HepG2 (cell line): ENCODE results near the gene VPS54. TPM values are rescaled to one million over a fixed set of nuclear protein-coding genes. Genes with fewer than 3 reads are reported as not detected.

ENCODE experiments used
- ATAC-seq: fragments of 200-7000 bp; cut with Tn5 transposase; 3 replicates; pipeline ENCODE4 v1.9.1; 2020; ENCODE audit warnings: mild to moderate bottlenecking, moderate library complexity
- BruUV-seq: library from RNA; stranded (reverse); fragments of 400-500 nt; replicated peaks from 2 replicates; lab custom pipeline; 2021; lab: Mats Ljungman, UMichigan
- CTCF ChIA-PET: fragments of 300-600 bp; formaldehyde crosslinking; extraction: SDS; loops from one replicate; lab custom pipeline; 2021; ENCODE audit warnings: low total read pairs, inconsistent platforms, low intra/inter-chr PET ratio; lab: Yijun Ruan, JAX
- POLR2A ChIA-PET: fragments of 350-600 bp; sonication (Branson Sonifier 250); formaldehyde crosslinking; loops from one replicate; lab custom pipeline; 2020; ENCODE audit warnings: antibody characterized with exemption, inconsistent platforms; lab: Yijun Ruan, JAX
- DNase-seq: peaks from one replicate; pipeline ENCODE4 v3.0.0-alpha.2; 2015; ENCODE audit warnings: low spot score
- FAIRE-seq: peaks from 3 replicates; lab custom pipeline; 2011; peaks lifted over from hg19 to GRCh38; lab: Jason Lieb, UNC
- H2AFZ ChIP-seq: one replicate; pipeline ENCODE4 v1.6.1; 2011; ENCODE audit warnings: low read length, inconsistent platforms
- H3K27ac ChIP-seq: fragments of 300-600 bp; 3 replicates; pipeline ENCODE4 v1.8.0; 2011; ENCODE audit warnings: mixed run types, mild to moderate bottlenecking, mixed read lengths, low read length, inconsistent platforms; ENCODE audit not compliant: insufficient read depth; ENCODE audit errors: extremely low read length
- H3K27me3 ChIP-seq, 2 experiments: fragments of 200-600 bp in 1 of 2; 2 replicates in 1 of 2; 3 replicates in 1 of 2; pipeline versions ENCODE4 v1.6.0 to v1.8.0; 2011; ENCODE audit warnings: low read length in 2 of 2, mild to moderate bottlenecking in 2 of 2, moderate library complexity in 2 of 2, inconsistent platforms in 1 of 2; ENCODE audit not compliant: insufficient read depth in 2 of 2, control insufficient read depth in 1 of 2
- H3K36me3 ChIP-seq, 2 experiments: fragments of 200-600 bp in 1 of 2; replicated peaks in 1 of 2; 2 replicates in 1 of 2; 3 replicates in 1 of 2; pipeline versions ENCODE4 v1.5.1 to v1.8.0; 2011; ENCODE audit warnings: low read length in 2 of 2, inconsistent platforms in 1 of 2; ENCODE audit not compliant: insufficient read depth in 2 of 2, control insufficient read depth in 1 of 2
- H3K4me1 ChIP-seq: 2 replicates; pipeline ENCODE4 v1.5.1; 2012; ENCODE audit warnings: low read length, inconsistent platforms; ENCODE audit not compliant: insufficient read depth
- H3K4me2 ChIP-seq: 2 replicates; pipeline ENCODE4 v1.6.0; 2011; ENCODE audit warnings: low read depth, low read length, inconsistent platforms
- H3K4me3 ChIP-seq, 3 experiments: fragments of 200-600 bp in 1 of 3; sonication (generic), shearing (Covaris generic) in 1 of 3; replicated peaks in 1 of 3; 2 replicates each; pipeline ENCODE4 v1.5.1; 2011 to 2016; ENCODE audit warnings: low read length in 3 of 3, inconsistent platforms in 2 of 3, low read depth in 2 of 3, mild to moderate bottlenecking in 2 of 3, control low read depth in 1 of 3, mixed read lengths in 1 of 3; ENCODE audit not compliant: insufficient read depth in 1 of 3
- H3K79me2 ChIP-seq: one replicate; pipeline ENCODE4 v1.6.1; 2011; ENCODE audit warnings: low read length, inconsistent platforms; ENCODE audit not compliant: insufficient read depth
- H3K9ac ChIP-seq: 2 replicates; pipeline ENCODE4 v1.6.0; 2011; ENCODE audit warnings: mild to moderate bottlenecking, low read depth, low read length, inconsistent platforms; ENCODE audit not compliant: insufficient read depth
- H3K9me3 ChIP-seq: 2 replicates; pipeline ENCODE4 v1.5.1; 2012; ENCODE audit warnings: mild to moderate bottlenecking, low read length
- H4K20me1 ChIP-seq: 2 replicates; pipeline ENCODE4 v1.6.0; 2011; ENCODE audit warnings: inconsistent platforms, mild to moderate bottlenecking, low read length, moderate library complexity; ENCODE audit not compliant: insufficient read depth
- CEBPG ChIP-seq: IDR thresholded peaks from 2 replicates; pipeline ENCODE4 v1.6.1; 2016
- ELF3 ChIP-seq: IDR thresholded peaks from 2 replicates; pipeline ENCODE4 v1.6.1; 2016; ENCODE audit warnings: missing genetic modification reagents, missing compliant biosample characterization
- GFI1 ChIP-seq: sonication (generic); formaldehyde crosslinking; IDR thresholded peaks from 2 replicates; pipeline ENCODE4 v1.5.0; 2020; ENCODE audit warnings: missing genetic modification reagents, mild to moderate bottlenecking, borderline replicate concordance
- NAIF1 ChIP-seq: sonication (generic); formaldehyde crosslinking; IDR thresholded peaks from 2 replicates; pipeline ENCODE4 v1.5.0; 2020; ENCODE audit warnings: mild to moderate bottlenecking, missing genetic modification reagents, borderline replicate concordance
- PHF20 ChIP-seq: sonication (generic); formaldehyde crosslinking; IDR thresholded peaks from 2 replicates; pipeline ENCODE4 v1.5.0; 2020; ENCODE audit warnings: mild to moderate bottlenecking, missing genetic modification reagents
- TAF1 ChIP-seq: sonication (generic); formaldehyde crosslinking; IDR thresholded peaks from 2 replicates; pipeline ENCODE4 v1.4.0; 2020; ENCODE audit warnings: missing genetic modification reagents
- ZEB1 ChIP-seq: IDR thresholded peaks from 2 replicates; pipeline ENCODE4 v1.6.1; 2012; ENCODE audit warnings: mild to moderate bottlenecking, low read depth, inconsistent platforms; ENCODE audit not compliant: insufficient replicate concordance
- ZFP36L1 ChIP-seq: sonication (generic); formaldehyde crosslinking; IDR thresholded peaks from 2 replicates; pipeline ENCODE4 v1.8.0; 2022; ENCODE audit warnings: mild to moderate bottlenecking, missing genetic modification reagents, moderate library complexity
- ZNF253 ChIP-seq: sonication (generic); formaldehyde crosslinking; IDR thresholded peaks from 2 replicates; pipeline ENCODE4 v1.8.0; 2022; ENCODE audit warnings: mild to moderate bottlenecking, missing genetic modification reagents, borderline replicate concordance
- ZNF33A ChIP-seq: sonication (generic); formaldehyde crosslinking; IDR thresholded peaks from 2 replicates; pipeline ENCODE4 v1.5.1; 2020; ENCODE audit warnings: missing genetic modification reagents, mild to moderate bottlenecking, moderate library complexity, borderline replicate concordance
- ZNF343 ChIP-seq: sonication (generic); formaldehyde crosslinking; IDR thresholded peaks from 2 replicates; pipeline ENCODE4 v1.4.0; 2020; ENCODE audit warnings: mild to moderate bottlenecking, missing genetic modification reagents
- ZNF768 ChIP-seq: sonication (generic); formaldehyde crosslinking; IDR thresholded peaks from 2 replicates; pipeline ENCODE4 v1.4.0; 2020; ENCODE audit warnings: missing genetic modification reagents
- ZSCAN21 ChIP-seq: sonication (generic); formaldehyde crosslinking; IDR thresholded peaks from 2 replicates; pipeline ENCODE4 v1.8.0; 2022; ENCODE audit warnings: mild to moderate bottlenecking, missing genetic modification reagents, moderate library complexity, borderline replicate concordance
- WGBS: methylation state at CpG from one replicate; pipeline ENCODE4 v1.1.6; 2017; ENCODE audit warnings: low lambda C conversion rate; 5-methylcytosine and 5-hydroxymethylcytosine counted together
- in situ Hi-C: cut with HindIII; loops from 2 replicates; pipeline ENCODE4 v1.10.0; 2017; ENCODE audit warnings: low pct_unique_long_range_greater_than_20kb; ENCODE audit not compliant: extremely low pct_ligation_motif_present
- intact Hi-C: fragments of 100-400 bp; cut with micrococcal nuclease; formaldehyde crosslinking; loops from one replicate; pipeline ENCODE4 v1.10.0; 2022; ENCODE audit not compliant: unreplicated experiment
- polyA plus RNA-seq, 8 experiments: library from polyadenylated mRNA; depleted of rRNA in 3 of 8; stranded (reverse) in 7 of 8; unstranded in 1 of 8; fragments of >200 nt; fragmentation: Illumina TruSeq in 4 of 8; extraction: Trizol in 4 of 8; gene quantifications; 2 replicates each; pipeline versions ENCODE4 v1.2.1 to v1.2.3, GENCODE V29; 2011 to 2016; ENCODE audit warnings: low read depth in 4 of 8, missing spikeins in 1 of 8, mixed read lengths in 1 of 8; ENCODE audit not compliant: insufficient read depth in 1 of 8
- total RNA-seq, 5 experiments: library from RNA; depleted of rRNA; stranded (reverse); fragments of >200 nt; fragmentation: Illumina TruSeq; extraction: Trizol; gene quantifications; 2 replicates each; pipeline ENCODE4 v1.2.3, GENCODE V29; 2016; ENCODE audit warnings: low read depth in 1 of 5
- TF ChIP-seq, protein P1 (sequence below): IDR thresholded peaks from 2 replicates; pipeline ENCODE4 v1.6.1; 2016; ENCODE audit warnings: low read depth
- TF ChIP-seq, protein P2 (sequence below): sonication (generic); formaldehyde crosslinking; IDR thresholded peaks from 2 replicates; pipeline ENCODE4 v1.5.0; 2020; ENCODE audit warnings: missing genetic modification reagents
- TF ChIP-seq, protein P3 (sequence below): sonication (generic); formaldehyde crosslinking; IDR thresholded peaks from 2 replicates; pipeline ENCODE4 v1.4.0; 2020; ENCODE audit warnings: mild to moderate bottlenecking, missing genetic modification reagents

The VPS54 gene
- total and polyA plus RNA-seq, 2 of the 13 experiments (the other 11 are each of a cell fraction or from before 2014, with no cell fraction given): 64.7 to 77.5 TPM

DNA sequence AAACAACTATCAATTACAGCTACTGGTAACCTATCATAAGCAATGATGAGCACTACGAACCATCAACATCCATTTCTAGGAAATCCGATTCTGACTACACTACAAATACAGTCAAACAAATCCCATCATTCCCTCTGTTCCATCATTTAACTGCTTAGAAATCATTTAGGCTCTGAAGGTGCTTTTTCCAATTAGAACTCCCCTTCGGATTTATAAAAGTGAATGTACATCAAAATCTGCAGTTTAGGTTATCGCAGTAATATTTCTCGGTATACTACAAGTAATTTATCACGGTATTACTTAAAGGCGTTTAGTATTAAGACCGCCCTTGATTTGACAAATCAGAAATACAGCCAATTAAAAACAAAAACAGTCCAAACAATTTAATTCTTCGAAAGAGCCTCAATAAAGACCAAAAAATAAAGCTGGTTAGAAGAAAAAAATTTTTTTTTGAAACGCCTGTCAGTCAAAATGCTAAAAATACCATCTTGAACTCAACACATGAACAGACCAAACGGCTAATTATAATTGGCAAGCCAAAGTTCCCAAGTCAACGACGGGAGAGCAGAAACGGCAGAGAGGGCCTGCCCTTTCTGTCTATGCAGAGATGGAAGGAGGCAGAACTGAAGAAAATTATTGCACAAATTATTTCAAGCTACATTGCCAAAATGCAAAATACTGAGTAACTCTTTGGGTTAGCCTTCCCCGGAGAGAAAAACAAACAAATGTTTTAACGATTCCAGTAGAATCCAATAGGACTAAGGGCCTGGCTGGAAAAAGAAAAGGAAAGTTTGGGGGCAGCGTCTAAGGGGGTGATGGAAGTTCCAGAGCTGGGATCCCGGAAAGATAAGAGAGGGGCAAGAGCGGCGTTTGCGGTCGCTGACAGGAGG lies 1.2 kb downstream of the VPS54 start (continued):
- TF ChIP-seq PHF20 (CRISPR knock-in tag): no peak
- TF ChIP-seq, all 625 proteins: peak for 43

DNA sequence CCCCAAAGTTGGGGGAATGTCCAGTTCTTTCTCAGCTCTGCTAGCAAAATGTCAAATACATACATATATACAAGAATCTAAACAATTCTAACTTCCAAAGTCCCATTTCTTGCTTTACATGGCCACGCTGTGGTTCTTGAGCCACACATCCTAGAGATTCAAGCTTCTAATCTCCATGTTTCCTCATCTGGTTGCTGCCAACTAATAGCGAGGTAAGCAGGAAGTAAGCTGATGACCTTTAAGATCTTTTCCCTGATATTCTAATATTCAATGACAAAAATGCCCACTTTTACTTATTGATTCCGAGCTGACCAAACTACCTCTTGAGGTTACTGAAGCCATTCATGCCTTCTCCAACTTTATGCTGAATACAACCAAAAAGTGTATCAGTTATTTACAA lies 3.3 kb downstream of the VPS54 start:
- peak overlapping the region; percentile 97 for H3K4me2 ChIP-seq
- TSS peak; percentile 31 for BruUV-seq
- H3K27me3 ChIP-seq: no peaks in the 10 kb centered on the region; a peak in 1 of 5 replicates
- peak overlapping the region; percentile 24; the same call in 1 of the 2 replicates for H3K9ac ChIP-seq
- H3K79me2 ChIP-seq: peaks cover 94% of the 10 kb centered on the region
- ChIA-PET POLR2A (interaction anchor here (0.7 to 2.2 kb wide), 4 partner anchors 8 to 36 kb away, joined by 3 to 13 read pairs (median 7); no protein-coding TSS in a partner anchor), CTCF (no interaction called here)
- H2AFZ ChIP-seq: no peak overlapping the region
- H3K36me3 ChIP-seq: peaks cover 4 to 12% of the 10 kb centered on the region in 2 experiments; a peak in 4 of 5 replicates
- FAIRE-seq (no peak), DNase-seq (no peak), ATAC-seq (no peak)
- in situ Hi-C loops: no loop called here
- no peaks in the 10 kb centered on the region for H3K9me3 ChIP-seq
- peak overlapping the region; percentile 14 for H3K27ac ChIP-seq
- peaks cover 49% of the 10 kb centered on the region for H4K20me1 ChIP-seq
- H3K4me1 ChIP-seq: peaks cover 72% of the 10 kb centered on the region
- intact Hi-C loops: no loop called here
- 91% methylated on average over 3 of the region's 3 CpGs for WGBS
- peak overlapping the region; percentile 44 to 87 (median 87); a peak in 5 of 6 replicates for H3K4me3 ChIP-seq
- TF ChIP-seq NAIF1 (CRISPR knock-in tag): 0 out of 2 replicates have a peak, but pooled peaks have one; percentile 38
- 0 out of 2 replicates have a peak, but pooled peaks have one; percentile 22 for TF ChIP-seq ELF3
- TF ChIP-seq, protein P1, sequence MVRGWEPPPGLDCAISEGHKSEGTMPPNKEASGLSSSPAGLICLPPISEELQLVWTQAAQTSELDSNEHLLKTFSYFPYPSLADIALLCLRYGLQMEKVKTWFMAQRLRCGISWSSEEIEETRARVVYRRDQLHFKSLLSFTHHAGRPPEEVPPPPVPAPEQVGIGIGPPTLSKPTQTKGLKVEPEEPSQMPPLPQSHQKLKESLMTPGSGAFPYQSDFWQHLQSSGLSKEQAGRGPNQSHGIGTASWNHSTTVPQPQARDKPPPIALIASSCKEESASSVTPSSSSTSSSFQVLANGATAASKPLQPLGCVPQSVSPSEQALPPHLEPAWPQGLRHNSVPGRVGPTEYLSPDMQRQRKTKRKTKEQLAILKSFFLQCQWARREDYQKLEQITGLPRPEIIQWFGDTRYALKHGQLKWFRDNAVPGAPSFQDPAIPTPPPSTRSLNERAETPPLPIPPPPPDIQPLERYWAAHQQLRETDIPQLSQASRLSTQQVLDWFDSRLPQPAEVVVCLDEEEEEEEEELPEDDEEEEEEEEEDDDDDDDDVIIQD (CRISPR knock-in tag): peak; percentile 48; the same call in 1 of the 2 replicates
- no peak for TF ChIP-seq ZFP36L1 (CRISPR knock-in tag)
- TF ChIP-seq ZNF253 (CRISPR knock-in tag): no peak
- TF ChIP-seq, protein P2, sequence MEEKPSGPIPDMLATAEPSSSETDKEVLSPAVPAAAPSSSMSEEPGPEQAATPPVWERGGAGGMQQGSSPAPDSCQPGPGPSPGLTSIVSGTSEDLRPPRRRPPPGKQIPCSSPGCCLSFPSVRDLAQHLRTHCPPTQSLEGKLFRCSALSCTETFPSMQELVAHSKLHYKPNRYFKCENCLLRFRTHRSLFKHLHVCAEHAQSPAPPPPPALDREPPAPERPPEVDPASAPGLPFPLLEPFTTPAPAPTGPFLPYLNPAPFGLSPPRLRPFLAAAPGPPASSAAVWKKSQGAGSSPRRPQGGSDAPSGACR (CRISPR knock-in tag): no peak
- TF ChIP-seq, protein P3, sequence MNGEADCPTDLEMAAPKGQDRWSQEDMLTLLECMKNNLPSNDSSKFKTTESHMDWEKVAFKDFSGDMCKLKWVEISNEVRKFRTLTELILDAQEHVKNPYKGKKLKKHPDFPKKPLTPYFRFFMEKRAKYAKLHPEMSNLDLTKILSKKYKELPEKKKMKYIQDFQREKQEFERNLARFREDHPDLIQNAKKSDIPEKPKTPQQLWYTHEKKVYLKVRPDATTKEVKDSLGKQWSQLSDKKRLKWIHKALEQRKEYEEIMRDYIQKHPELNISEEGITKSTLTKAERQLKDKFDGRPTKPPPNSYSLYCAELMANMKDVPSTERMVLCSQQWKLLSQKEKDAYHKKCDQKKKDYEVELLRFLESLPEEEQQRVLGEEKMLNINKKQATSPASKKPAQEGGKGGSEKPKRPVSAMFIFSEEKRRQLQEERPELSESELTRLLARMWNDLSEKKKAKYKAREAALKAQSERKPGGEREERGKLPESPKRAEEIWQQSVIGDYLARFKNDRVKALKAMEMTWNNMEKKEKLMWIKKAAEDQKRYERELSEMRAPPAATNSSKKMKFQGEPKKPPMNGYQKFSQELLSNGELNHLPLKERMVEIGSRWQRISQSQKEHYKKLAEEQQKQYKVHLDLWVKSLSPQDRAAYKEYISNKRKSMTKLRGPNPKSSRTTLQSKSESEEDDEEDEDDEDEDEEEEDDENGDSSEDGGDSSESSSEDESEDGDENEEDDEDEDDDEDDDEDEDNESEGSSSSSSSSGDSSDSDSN (CRISPR knock-in tag): no peak
- TF ChIP-seq ZEB1: no peak
- no peak for TF ChIP-seq ZNF343
- TF ChIP-seq ZNF33A (CRISPR knock-in tag): no peak
- no peak for TF ChIP-seq TAF1 (CRISPR knock-in tag)
- no peak for TF ChIP-seq GFI1 (CRISPR knock-in tag)
- no peak for TF ChIP-seq ZNF768 (CRISPR knock-in tag)
- no peak for TF ChIP-seq ZSCAN21 (CRISPR knock-in tag)
- no peak for TF ChIP-seq CEBPG
